Measurements from ENCODE around the gene XRRA1.

DNA sequence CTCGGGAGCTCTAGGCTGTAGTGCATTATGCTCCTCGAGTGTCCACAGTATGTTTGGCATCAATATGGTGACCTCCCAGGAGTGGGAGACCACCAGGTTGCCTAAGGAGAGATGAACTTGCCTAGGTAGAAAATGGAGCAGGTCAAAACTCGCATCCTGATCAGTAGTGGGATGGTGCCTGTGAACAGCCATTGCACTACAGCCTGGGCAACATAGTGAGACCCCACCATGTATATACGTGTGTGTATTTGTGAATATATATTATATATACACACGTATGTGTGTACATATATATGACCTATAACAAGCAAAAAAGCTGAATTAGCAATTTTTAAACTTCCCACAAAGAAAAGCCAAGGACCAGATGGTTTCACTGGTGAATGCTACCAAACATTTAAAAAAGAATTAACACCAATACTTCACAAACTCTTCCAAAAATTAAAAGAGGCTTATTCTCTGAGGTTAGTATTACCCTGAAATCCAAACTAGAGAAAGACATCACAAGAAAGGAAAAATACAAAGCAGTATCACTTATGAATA lies 102.8 kb downstream of the XRRA1 start:
- TF ChIP-seq POLR2AphosphoS5 (IDR thresholded peaks at IDR 0.05) = no peak
- TF ChIP-seq, protein P1, sequence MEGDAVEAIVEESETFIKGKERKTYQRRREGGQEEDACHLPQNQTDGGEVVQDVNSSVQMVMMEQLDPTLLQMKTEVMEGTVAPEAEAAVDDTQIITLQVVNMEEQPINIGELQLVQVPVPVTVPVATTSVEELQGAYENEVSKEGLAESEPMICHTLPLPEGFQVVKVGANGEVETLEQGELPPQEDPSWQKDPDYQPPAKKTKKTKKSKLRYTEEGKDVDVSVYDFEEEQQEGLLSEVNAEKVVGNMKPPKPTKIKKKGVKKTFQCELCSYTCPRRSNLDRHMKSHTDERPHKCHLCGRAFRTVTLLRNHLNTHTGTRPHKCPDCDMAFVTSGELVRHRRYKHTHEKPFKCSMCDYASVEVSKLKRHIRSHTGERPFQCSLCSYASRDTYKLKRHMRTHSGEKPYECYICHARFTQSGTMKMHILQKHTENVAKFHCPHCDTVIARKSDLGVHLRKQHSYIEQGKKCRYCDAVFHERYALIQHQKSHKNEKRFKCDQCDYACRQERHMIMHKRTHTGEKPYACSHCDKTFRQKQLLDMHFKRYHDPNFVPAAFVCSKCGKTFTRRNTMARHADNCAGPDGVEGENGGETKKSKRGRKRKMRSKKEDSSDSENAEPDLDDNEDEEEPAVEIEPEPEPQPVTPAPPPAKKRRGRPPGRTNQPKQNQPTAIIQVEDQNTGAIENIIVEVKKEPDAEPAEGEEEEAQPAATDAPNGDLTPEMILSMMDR (IDR thresholded peaks at IDR 0.05) = no peak
- no peak for TF ChIP-seq POLR2A (IDR thresholded peaks at IDR 0.05)
